Inflammatory macrophage treated with lipopolysaccharide for 4 hours (primary cell): ENCODE measurements around the gene ARMC7.
"Not testable (repeated sequence)": the region's sequence is repeated elsewhere in the genome, so short reads cannot be mapped to it uniquely, and the experiment has no call there.

ENCODE experiments used
- DNase-seq: peaks from one replicate; pipeline ENCODE4 v3.0.0-alpha.2; 2020

Gene ARMC7

DNA sequence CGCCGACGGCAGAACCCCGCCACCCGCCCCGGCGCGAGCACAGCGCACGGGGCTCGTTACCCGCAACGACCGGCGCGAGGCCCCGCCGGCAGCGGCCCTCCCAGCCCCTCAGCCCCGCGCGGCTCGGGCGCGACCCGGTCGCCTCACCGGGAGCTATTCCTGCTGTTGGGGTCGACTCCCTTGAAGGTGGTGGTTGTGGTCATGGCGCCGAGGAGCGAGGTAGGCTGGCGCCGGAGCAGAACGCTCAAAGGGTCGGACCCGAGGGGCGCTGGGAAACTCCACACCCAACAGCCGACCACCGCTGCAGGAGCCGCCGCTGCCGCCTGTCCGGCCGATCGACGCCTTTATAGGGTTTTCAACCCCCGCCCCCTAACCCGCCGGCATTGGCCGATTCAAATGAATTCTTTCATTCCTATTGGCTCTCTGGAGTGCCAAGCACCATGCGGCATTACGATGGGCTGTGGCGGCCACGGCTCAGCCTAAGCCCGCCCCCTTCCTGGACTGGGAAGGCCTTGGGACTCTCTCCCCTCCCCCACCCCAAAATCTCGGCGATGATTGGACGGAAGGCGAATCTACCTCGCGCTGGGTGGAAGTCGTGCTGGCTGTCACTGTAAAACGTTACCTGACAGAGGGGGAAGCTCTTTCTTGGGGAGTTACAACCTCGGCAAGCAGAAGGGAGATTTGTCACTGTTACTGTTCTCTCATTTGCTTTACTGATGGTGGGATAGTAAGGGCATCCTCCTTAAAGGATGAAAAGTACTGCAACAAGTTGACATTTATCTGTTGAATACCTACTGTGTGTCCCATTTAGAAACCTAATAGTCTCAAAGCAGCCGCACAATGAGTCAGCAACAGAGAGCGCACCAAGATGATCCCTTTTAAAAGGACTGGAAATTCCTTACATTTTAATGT lies 44.7 kb downstream of the ARMC7 start, which contains the start of gene JPT1:
Gene JPT1 (minus strand): TSS at position 318 of the 912 bp plus-strand sequence. CDS start 115 bp downstream, at position 203.
- peak; percentile 99 for DNase-seq

DNA sequence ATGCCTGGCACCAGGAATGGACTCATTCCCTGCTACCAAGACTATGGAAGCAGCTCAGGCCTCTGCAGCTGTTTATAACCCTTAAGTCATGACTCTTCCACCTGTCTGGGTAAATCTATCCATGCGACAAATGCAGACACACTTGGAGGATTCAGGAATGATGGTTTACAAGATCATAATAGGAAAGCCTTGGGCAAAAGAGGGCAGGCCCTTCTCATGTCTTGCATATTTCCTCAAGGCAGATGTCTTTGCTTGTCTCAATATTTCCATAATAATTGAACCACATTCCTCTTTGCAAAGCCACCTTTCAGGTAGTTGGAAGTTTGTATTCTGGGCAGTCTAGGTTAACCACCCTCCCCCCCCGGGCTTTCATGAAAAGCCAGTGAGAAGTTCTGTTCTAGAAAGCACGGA lies 45.4 kb downstream of the ARMC7 start:
- no peak for DNase-seq

DNA sequence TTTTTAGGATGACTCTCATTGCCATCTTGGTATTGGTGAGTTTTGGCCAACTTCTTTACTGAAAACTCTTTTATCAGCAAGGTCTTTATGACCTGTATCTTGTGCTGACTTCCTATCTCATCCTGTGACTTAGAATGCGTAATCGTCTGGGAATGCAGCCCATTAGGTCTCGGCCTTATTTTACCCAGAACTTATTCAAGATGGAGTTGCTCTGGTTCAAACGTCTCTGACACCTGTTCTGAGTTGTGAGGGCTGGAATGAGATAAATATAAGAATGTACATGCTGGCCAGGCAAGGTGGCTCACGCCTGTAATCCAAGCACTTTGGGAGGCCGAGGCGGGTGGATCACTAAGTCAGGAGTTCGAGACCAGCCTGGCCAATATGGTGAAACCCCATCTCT lies 48.7 kb downstream of the ARMC7 start:
- not testable (repeated sequence) for DNase-seq

DNA sequence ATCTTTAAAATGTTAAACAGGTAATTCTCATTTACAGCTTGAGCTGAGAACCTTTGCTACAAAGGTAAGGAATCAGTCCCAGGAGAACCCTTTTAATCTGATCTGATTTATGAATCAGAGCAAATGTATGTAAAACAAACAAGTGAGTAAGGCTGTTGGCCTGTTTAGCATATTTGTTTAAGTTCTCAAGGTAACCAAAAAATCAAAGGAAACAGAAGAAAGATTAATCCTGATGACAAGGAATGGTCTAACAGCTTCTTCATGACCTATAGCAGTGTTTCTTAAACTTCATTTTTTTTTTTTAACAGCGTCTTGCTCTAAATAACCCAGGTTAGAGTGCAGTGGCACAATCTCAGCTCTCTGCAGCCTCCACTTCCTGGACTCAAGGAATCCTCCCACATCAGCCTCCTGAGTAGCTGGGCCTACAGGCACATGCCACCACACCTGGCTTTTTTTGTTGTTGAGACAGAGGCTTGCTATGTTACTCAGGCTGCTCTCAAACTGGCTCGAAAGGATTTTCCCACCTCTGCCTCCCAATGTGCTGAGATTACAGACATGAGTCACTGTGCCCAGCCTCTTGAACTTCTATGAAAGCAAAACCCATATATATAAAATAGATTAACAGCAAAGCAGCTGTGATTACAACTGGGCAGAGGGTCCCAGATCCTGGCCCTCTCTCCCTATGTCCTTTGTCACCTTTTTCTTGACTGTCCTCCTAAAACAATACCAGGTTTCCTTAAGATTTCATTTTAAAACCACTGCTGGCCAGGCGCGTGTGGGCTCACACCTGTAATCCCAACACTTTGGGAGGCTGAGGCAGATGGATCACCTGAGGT lies 49.6 kb downstream of the ARMC7 start:
- DNase-seq, result no peak

DNA sequence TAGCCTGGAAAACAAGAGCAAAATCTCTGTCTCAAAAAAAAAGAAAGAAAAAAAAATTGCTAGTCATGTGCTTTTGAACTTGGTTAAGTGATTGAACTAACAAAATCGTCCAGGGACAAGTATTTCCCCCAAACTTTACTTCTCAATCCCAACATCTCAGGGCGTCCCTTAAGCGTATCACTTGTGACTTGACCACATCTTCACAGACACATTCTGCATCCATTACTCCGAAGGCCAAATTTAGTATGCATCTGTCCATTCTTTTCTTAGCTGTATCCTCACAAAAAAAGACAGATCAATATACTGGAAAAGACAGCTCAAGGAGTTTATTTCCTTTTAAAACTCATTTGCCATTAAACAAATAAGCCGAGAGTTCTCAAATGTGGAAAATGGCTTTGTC lies 50.4 kb downstream of the ARMC7 start:
- no peak for DNase-seq

DNA sequence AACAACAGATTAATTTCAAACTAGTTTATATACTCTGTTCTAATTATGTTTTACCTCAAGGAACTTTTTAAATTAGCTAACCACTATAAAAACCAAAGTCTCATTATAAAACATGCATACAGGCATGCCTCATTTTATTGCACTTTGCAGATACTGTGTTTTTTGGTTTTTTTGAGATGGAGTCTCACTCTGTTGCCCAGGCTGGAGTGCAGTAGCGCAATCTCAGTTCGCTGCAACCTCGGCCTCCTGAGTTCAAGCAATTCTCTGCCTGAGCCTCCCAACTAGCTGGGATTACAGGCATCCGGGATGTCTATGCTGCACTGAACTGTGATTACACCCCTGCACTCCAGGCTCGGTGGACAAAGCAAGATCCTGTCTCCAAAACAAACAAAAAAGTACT lies 53.3 kb downstream of the ARMC7 start:
- no peak for DNase-seq

DNA sequence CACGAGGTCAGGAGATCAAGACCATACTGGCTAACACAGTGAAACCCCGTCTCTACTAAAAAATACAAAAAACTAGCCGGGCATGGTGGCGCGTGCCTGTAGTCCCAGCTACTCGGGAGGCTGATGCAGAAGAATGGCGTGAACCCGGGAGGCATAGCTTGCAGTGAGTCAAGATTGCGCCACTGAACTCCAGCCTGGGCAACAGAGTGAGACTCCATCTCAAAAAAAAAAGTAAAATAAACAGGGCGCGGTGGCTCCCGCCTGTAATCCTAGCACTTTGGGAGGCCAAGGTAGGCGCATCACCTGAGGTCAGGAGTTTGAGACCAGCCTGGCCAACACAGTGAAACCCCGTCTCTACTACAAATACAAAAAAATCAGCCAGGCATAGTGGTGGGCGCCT lies 54.8 kb downstream of the ARMC7 start:
- not testable (repeated sequence) for DNase-seq

DNA sequence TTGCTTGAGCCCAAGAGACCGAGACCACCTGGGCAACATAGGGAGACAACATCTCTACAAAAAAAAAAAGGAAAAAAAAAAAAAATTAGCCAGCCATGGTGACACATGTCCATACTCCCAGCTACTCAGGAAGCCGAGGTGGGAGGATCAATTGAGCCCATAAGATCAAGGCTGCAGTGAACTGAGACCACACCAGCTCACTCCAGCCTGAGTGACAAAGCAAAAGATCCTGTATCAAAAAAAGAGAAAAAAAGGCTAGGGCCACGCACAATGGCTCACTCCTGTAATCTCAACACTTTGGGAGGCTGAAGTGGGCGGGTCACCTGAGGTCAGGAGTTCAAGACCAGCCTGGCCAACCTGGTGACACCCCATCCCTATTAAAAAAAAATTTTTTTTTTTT lies 59.2 kb downstream of the ARMC7 start:
- no peak for DNase-seq

DNA sequence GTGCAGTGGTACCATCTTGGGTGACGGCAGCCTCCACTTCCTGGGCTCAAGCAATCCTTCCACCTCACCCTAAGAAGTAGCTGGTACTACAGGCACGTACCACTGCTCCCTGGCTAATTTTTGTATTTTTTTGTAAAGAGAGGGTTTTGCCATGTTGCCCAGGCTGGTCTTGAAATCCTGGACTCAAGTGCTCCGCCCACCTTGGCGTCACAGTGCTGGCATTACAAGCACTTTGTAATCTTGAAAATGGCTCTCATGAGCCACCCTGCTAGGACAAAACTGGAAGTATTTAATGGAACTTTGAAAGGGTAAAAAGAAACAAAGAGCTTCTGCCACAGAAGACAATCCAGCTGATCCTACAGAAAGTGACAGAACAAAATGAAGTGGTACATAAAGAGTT lies 63.8 kb downstream of the ARMC7 start:
- DNase-seq, result no peak

DNA sequence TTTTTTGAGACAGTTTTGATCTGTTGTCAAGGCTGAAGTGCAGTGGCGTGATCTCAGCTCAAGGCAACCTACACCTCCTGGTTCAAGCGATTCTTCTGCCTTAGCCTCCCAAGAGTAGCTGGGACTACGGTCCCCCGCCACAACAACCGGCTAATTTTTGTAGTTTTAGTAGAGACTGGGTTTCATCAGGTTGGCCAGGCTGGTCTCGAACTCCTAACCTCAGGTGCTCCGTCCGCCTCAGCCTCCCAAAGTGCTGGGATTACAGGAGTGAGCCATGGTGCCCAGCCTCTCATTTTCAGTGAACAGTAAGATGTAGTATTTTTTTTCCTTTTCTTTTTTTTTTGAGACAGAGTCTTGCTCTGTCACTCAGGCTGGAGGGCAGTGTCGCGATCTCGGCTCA lies 65.2 kb downstream of the ARMC7 start:
- DNase-seq, result no peak

DNA sequence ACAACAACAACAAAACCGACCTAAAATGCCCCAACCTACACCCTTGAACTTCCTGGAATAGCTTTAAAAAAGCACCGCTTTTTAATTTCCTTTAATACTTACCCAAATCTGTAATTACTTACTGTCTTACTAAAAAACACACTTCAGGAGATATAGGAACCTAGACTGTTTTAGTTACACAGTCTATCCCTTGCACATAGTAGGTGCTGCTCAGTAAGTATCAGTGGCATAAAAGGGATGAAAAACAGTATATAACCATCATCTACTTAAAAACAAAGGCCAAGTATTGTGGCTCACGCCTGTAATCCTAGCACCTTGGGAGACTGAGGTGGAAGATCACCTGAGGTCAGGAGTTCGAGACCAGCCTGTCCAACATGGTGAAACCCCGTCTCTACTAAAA lies 66.9 kb downstream of the ARMC7 start:
- DNase-seq, result no peak

DNA sequence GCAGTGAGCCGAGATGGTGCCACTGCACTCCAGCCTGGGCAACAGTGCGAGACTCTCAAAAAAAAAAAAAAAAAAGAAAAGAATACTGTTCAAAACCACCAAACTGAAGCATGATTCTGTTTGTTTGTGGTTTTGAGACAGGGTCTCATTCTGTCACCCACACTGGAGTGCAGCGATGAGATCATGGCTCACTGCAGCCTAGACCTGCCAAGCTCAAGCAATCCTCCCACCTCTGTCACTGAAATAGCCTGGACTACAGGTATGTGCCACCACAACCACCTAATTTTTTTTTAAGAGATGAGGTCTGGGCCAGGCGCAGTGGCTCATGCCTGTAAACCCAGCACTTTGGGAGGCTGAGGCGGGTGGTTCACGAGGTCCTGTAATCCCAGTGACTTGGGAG lies 68.7 kb downstream of the ARMC7 start:
- no peak for DNase-seq
